NCI-H460 (cell line): ENCODE results near the gene PEX14. TPM values are rescaled to one million over a fixed set of nuclear protein-coding genes. Genes with fewer than 3 reads are reported as not detected.
A peak's percentile ranks its signal among the peaks of the same experiment; 100 is the strongest.

Experiments used
- DNase-seq: peaks from one replicate; pipeline ENCODE4 v3.0.0-alpha.2; 2016; ENCODE audit warnings: low read depth; ENCODE audit errors: extremely low read depth
- small RNA-seq, 2 experiments: library from RNA; depleted of rRNA; stranded (forward); fragments of <200 nt; gene quantifications; one replicate each; pipeline ENCODE3, GENCODE V24; 2014
- total RNA-seq: library from RNA; depleted of rRNA; stranded (reverse); fragments of >200 nt; shearing (Covaris generic); gene quantifications from 2 replicates; pipeline ENCODE4 v1.2.3, GENCODE V29; 2014; rRNA removed

PEX14 gene
- total RNA-seq, 1 experiment from 2014 or later: 9.6 TPM

GRCh38 chr1:10673109-10673711, 198.5 kb downstream of the PEX14 start:
- no peak for DNase-seq

DNA sequence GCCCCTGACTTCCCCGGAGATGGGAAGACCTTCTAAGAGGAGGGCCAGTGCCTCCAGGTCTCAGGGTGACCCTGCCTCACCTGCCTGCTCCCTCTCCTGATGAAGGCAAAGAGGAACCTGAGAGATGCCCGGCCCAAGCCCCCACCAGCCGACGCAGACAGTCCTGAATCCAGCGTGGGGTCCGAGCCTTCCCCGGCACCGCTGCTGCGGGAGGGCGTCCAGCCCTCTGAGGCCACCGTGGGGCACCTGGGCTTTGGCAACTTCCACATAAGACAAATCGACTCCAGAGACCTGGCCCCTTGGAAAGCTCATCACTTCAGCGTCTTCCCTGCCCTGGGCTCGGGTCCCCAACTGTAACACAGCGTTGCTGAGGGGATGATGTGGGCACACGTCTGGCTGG, 199.5 kb downstream of the PEX14 start:
- no peak for DNase-seq

DNA sequence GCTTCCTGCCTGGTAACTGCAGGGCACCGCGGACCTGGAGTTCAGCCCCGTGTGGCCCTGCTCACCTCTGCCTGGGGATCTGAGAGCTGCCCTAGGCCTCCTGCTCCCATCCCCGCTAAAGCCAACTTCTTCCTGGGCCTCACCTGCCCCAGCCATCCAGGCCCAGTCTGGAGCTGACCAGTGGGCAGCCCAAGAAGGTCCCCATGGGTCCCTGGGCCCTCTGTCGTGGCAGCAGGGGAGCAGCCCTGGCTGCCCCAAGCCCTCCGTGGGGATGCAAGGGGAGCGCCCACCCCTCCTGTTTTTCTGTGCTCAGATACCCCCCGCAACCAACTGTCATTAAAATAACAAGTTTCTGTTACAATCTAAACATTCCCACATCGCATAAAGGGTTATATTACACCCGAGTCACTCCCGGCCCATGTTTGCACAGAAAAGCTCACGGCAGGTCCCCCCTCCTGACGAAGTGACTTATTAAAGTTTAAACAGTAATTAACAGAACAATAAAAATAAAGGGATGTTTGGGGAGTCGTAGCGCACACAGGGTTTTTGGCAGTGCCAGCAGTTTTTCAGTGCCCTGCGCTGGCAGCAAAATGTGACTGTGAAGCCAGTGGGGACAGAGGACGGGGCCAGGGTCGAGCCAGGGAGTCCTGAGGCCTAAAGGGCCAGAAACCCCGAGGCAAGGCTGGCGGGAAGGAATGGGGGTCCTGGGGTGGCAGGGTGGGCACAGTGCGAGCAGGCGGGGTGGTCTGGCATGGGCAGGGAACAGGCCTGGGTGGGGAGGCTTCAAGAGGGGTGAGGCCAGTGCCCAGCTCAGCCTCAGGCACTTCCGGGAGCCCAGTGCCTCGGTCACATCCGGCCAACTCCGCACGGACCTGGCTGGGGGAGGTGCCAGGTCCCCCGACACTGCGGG, 200.2 kb downstream of the PEX14 start:
- no peak for DNase-seq

DNA sequence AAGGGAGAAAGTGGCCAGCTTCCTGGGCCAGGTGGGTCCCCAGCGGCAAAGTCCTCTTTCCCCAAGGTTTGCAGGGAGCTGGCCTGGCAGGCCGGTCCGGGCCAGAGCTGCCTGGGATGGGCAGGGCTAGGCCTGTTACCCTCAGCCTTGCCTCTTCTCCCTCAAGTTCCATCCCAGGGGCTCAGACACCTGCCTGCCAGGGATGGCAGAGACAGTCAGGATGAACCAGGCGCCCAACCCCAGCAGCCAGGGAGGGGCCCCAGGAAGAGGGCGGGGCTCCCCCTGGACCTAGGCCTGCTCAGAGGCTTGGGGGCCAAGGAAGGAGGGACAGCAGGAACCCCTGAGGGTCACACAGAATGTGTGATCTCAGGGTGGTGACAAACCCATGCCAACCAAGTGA, 201.1 kb downstream of the PEX14 start:
- no peak for DNase-seq

- no peak for DNase-seq
These were observed 202.2 kb downstream of the PEX14 start for GRCh38 chr1:10676963-10677362.

DNA sequence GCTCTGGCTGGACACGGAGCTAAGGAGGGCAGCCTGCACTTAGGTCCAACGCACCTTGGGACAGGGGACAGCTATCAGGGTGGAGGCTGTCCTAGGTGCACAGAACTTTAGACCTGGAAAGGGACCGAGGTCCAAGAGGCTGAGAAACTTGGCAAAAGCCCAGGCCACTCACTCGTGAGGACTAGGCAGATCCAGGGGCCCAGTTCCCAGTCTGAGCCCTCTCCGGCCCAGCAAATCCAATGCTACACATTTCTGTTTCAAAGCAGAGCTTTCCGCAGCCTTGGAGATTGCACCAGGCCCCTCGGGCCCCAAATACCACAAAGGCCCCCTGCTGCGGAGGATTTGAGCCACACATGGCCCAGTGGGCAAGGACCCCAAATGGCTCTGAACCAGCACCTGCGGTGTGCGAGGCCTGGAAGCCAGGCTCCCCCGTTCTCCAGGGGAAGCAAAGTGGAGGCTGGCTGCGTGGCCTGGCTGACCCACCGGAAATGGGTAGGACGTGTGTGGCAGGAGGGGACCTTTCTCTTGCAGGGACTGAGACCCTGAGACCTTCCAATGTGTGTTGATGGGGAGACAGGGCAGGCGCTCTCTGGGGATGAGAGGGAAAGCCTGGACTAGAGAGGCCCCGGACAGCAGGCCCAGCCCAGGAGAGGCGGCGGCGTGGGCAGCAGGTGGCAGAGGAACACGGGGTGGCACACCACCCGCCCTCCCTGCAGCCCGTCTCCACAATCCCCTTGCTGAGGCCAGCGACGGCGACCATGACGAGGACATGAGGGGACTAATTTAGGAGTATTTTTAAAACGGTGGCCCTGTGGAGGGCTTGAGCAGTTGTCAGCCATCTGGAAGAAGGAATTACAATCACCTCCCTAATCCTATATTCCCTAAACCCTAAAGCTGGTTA, 203.0 kb downstream of the PEX14 start:
- DNase-seq: no peak

DNA sequence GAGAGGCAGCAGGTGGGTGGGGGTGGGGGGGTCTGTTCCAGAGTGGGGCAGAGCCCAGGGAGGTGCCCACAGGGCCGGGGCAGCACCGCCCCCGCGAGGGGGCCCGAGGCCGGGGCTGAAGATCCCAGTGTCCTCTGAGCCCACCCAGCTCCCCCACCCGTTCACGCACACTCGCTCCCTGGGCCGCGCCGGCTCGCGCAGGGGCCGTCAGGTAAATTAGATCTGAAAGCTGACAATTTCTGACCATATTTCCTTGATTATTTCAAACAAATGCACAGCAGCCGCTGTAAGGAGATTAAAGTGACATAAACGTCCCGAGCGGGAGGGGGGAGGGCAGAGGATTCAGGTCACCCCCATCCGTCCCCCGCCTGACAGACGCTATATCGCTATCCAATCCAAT, 203.7 kb downstream of the PEX14 start:
- DNase-seq: no peak

DNA sequence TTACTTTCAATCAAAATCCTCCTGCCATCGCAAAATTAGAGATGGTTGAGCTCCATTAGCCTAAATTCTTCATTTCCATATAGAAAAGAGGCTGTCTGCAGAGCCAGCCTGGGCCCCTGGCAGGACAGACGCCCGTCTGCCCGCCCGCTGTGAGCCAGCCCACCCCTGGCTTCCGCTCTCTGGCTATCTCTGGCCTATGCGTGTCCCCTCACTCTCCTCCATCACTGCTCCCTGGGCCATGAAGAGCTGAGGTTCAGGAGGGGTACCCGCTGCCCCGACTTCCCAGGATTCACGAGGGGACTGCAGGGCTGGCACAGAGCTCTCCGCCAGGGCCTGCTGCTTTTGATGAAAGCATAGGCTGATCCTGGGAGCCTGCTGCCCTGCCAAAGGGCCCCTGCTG, 204.1 kb downstream of the PEX14 start:
- DNase-seq: no peak

DNA sequence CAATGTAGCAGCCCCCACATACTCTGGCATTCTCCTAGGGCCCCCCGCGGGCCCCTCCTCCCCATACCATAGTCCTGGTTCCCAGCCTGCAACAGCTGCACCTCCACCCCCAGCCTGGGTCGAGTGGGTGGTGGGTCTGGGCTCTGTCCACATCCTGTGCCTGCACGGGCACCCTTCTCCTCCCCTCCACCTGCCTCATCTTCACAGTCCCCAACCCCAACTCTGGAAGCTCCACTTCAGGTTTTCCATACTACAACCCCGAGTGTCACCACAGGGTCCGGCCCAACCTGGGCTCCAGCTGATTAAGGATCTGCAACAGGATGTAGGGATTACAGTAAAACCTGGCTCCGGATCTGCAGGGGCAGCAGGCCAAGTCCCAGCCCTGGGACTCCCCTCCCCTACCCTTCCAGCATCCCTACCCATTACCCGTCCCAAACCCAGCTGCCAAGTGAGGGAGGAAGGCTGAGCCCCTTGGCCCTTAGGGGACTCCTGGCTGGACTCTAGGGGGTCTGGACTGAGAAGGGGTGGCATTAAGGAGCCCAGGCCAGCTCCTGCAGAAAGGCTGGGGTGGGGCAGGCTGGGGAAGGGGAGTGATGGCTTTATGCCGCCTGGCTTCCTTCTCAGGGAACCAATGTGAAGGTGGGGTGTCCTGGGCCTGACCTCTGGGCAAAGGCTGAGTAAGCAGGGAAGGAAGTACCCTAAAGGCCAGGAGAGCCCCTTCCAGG, 204.9 kb downstream of the PEX14 start:
- DNase-seq: peak; percentile 11

Small RNA genes within 50 kb of the gene (small RNA-seq; reads per million reads assigned to genes)
- 0 to 0.23 reads per million in 2 experiments for gene RN7SL614P

Other genes with a start within 250 kb of the PEX14 start
- 439 and 614 TPM in 2 replicates for gene PGD, start 75.9 kb upstream of the PEX14 start, total RNA-seq
- gene CENPS, start 44.5 kb upstream of the PEX14 start, total RNA-seq: 22.3 and 26.8 TPM in 2 replicates
- gene CORT, start 24.9 kb upstream of the PEX14 start, total RNA-seq: 0.12 TPM in 1 of 2 replicates, not detected in the other
- 18.4 and 20.5 TPM in 2 replicates for gene DFFA, start 2.4 kb upstream of the PEX14 start, total RNA-seq